NCI-H2196 treated with DMSO at 0.1 percent for 48 hours (cell line): Measurements from ENCODE around the gene AGBL5.
A peak's percentile ranks its signal among the peaks of the same experiment; 100 is the strongest.

Experiments used
- DNase-seq: peaks from one replicate; lab custom pipeline; 2025; ENCODE audit not compliant: unreplicated experiment; lab: John Stamatoyannopoulos, UW

Gene AGBL5, protein sequence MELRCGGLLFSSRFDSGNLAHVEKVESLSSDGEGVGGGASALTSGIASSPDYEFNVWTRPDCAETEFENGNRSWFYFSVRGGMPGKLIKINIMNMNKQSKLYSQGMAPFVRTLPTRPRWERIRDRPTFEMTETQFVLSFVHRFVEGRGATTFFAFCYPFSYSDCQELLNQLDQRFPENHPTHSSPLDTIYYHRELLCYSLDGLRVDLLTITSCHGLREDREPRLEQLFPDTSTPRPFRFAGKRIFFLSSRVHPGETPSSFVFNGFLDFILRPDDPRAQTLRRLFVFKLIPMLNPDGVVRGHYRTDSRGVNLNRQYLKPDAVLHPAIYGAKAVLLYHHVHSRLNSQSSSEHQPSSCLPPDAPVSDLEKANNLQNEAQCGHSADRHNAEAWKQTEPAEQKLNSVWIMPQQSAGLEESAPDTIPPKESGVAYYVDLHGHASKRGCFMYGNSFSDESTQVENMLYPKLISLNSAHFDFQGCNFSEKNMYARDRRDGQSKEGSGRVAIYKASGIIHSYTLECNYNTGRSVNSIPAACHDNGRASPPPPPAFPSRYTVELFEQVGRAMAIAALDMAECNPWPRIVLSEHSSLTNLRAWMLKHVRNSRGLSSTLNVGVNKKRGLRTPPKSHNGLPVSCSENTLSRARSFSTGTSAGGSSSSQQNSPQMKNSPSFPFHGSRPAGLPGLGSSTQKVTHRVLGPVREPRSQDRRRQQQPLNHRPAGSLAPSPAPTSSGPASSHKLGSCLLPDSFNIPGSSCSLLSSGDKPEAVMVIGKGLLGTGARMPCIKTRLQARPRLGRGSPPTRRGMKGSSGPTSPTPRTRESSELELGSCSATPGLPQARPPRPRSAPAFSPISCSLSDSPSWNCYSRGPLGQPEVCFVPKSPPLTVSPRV

DNA sequence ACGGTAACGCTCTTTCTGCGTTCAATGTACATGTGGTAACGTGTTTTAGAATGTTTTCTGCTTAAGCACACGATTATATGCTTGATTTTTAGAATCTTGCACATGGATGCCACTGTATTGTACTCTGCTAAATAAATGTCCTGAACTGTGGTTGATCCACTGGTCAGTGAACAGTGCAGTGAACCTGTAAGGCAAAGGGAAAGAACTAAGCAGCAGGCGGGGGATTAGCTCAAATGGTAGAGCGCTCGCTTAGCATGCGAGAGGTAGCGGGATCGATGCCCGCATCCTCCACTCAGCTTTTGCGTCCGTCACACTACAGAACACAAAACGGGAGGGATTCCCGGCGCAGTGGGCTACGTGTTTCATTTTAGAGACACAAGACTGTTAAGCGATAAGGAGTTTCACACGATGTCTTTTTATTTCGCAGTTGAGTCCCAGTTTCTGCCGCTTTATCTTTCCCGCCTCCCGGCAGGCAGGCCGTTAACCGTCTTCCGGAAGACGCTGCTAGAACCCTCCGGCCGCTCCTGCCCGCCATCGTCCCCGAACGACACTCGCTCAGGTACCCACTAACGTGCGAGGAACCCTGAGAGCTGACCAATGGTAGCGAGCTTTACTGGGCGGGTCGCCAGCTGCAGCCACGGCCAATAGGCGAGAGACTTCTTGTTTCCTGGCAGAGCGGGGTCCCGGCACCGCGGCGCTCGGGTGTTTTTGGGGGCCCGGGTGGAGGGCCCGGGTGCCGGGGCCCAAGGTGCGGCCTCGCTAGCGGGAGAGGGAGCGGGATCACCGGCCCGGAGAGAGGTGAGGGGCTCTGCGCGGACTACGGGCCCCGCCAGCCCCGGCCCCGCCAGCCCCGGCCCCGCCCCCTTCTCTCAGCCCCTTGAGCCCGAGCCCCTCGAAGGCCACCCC is at the start of gene AGBL5:
Gene AGBL5 (plus strand): TSS at position 673 of the 906 bp plus-strand sequence. CDS start 1,291 bp downstream, outside the sequence.
- DNase-seq = peak; percentile 80

DNA sequence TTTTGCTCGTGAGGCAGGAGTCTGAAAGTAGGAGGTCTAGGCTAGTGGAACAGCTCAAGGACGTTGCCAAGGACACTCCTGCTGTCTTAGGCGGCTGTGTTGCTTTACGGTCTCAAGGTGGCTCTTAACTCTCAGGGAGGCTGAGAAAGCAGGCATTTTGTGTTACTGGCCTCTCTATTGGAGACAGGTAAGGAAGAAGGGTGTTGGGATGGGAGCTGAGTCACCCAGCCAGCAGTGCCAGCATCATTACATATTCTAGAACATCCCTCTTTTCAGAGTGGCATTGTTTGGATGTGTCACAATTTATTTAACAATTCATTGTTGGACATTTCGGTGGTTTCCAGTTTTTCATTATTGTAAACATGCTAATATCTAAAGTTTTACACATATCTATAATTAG is 49.5 kb upstream of the AGBL5 start:
- DNase-seq = no peak

DNA sequence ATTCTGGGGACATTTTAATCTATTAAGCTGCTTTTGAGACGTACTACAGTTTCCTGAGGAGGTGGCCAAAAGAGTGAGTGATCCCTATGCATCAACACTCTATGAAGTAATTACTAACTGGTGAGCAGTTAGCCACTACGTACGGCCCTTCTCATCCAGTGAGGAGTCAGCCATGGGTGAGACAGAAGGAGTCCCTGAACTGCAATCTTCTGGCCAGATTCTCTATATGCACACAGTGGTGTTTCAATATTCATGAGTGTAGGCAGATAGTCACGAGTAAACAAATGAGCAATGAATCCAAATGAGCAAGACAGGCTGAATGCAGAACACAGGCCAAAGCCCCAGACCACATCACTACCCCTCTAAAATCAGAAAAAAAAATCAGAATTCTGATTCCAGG is 48.5 kb upstream of the AGBL5 start:
- no peak for DNase-seq

DNA sequence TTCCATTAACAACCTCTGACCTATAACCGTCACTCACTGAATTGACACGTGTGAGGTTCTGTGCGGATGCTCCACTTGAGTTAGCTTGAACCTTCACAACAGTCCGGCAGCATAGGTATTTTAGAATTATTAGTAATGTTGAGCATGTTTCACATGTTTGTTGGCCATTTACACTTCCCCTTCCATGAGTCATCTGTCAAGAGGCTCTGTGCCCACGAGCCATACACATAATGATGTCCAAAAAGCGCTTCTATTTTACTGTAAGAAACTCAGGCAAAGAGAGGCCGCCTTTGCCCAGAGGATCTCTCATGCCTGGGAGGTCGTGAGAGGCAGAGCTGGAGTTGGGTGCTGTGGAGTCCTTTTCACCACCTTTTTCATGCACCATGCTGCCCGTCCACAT is 47.6 kb upstream of the AGBL5 start:
- no peak for DNase-seq

DNA sequence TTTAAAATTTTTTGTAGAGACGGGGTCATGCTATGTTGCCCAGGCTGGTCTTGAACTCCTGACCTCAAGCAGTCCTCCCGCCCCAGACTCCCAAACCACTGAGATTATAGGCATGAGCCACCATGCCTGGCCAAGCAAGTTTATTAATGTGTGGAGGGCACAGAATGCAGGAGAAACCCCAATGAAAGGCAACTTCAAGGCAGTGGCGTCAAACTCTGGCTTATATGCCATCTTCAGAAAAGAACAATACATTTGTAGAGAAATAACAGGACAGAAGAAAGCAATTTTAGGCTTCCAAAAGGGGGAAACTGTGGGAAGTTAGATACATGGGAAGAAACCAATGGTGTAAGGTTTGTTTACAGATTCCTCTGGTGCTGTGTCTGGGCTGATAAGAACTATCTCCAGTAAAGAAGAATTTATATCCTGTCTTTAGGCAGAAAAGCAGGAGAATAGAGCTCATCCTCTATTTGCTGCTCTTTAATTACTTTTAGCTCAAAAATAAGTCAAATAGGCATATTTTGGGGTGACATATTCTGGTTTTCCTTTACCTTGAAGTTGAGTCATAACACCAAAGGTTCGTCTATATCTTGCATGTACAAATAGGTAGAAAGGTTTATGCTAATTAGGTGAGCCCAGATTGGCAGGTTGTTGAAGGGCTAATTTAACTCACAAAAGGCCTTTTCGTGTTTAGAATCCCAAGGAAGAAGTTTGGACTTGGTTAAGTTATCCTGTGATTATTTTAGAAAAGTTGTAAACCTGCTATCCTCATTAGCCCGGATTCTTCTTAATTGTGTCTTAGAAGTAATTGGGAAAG is 44.7 kb upstream of the AGBL5 start:
- DNase-seq = no peak

DNA sequence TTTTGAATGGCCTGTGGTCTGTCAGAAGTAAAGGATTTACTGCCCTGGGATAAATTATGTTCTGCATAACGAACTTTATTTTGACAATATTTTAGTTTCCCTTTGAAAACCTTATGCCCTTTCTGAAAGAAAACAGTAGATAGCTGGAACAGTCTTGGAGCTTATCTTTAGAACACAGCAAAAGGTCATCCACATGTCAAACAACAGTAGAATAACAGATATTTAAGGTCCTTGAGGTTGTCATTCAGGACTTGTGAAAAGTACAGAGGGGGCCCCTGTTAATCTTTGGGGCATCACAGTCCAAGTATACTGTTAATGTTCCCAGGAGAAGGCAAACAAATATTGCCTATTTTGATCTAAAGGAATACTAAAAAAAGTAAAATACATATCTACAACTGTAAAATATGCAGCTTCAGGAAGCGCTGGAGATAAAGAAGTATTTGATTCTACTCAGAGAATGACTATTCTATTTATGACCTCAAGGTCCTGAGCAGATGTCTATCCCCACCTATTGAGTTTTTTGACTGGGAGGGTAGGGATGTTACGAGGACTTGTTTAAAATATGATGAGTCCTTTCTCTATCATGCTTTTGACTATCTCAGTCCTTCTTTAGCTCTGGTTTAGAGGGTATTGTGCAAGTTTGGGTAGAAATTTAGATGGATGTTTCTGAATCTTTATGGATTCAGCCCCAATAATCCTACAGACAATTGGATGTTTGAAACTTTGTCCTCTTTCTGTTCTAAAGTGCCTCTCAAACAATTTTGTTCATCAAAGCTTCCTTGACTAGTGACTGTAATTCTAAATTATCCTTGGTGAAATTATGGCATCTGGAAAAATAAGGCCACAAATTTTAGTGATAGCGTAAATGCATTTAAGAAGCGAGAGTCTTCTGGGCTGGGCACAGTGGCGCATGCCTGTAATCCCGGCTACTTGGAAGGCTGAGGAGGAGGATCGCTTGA is 43.8 kb upstream of the AGBL5 start:
- DNase-seq = no peak

DNA sequence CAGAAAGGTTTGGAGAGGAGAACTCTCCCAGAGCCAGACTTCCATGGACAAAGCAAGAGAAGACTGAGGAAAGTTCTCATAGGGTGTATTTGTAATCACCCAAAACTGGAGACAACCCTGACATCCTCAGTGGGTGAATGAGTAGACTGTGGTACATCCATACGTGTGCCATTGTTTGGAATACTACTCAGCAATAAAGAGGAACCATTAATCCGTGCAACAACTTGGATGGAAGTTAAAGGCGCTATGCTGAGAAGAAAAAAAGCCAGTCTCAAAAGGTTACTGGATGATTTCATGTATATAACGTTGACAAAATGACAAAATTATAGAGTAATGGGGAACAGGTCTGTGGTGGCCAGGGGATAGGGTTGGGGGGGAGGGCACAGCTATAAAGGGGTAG is 42.8 kb upstream of the AGBL5 start:
- no peak for DNase-seq

DNA sequence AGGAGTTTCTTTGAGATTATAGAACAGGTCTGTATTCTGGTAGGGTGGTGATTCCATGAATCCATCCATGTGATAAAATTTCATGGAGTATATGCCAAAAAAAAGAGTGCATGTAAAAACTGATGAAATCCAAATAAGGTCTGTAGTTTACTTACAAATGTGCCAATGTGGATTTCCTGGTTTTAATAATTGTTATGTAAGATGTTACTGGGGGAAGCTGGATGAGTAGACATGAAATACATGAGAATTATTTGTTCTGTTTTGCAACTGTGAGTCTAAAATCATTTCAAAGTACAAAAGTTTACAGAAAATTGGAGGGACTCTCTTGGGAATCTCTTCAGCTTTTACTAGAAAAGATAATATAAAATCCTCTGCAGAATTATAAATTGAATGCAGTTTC is 42.4 kb upstream of the AGBL5 start:
- no peak for DNase-seq

DNA sequence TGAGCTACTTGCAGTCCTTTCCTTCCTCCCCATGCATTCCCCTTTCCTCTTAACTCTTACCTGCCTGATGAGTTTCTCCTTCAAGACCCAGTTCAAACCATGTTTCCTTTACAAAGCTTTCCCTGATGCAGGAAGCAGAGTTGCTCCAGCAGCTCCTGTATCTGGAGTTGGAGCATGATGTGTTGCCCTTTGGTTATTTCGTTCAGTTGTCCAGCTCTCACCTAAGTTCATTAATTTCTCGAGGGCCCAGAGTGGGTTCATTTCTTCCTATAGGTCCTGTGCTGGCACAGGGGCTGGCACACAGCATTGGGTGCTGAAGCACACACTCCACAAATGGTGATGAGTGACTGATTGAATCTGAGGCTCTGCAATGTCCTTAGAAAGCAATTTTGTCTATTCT is 41.8 kb upstream of the AGBL5 start:
- no peak for DNase-seq

DNA sequence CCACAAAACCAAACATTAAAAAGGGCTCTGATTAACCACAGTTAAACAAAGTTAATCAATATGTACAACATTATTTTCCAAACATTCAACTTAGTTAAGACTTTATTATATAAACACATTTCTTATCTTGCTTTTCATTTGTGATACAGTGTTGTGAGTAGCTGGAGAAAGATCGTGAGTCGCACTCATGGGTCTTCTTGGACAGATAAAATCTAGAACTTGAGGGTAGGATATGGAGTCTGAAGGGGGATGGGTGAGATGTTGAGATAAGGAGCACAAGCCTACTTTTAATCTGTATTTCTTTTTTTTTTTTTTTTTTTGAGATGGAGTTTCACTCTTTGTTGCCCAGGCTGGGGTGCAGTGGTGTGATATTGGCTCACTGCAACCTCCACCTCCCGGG is 41.3 kb upstream of the AGBL5 start:
- no peak for DNase-seq

DNA sequence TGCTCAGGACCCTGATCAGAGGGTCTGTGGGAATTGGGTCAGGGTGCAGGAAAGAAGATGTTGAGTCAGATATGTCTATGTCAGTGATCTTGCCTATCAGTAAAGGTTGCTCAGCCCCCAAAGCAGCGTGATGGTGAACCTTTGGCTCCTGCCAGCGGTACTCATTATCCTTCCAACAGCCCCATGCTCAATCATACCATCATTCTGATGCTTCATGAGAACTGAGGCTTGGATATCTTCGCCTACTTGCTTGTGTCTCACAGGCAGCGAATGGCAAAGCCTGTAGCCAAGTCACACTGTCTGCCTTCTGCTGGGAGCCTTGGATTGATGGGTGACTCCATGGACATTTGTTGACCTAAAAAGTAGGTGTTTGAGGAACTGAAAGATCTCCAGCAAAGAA is 37.7 kb upstream of the AGBL5 start:
- DNase-seq = no peak

DNA sequence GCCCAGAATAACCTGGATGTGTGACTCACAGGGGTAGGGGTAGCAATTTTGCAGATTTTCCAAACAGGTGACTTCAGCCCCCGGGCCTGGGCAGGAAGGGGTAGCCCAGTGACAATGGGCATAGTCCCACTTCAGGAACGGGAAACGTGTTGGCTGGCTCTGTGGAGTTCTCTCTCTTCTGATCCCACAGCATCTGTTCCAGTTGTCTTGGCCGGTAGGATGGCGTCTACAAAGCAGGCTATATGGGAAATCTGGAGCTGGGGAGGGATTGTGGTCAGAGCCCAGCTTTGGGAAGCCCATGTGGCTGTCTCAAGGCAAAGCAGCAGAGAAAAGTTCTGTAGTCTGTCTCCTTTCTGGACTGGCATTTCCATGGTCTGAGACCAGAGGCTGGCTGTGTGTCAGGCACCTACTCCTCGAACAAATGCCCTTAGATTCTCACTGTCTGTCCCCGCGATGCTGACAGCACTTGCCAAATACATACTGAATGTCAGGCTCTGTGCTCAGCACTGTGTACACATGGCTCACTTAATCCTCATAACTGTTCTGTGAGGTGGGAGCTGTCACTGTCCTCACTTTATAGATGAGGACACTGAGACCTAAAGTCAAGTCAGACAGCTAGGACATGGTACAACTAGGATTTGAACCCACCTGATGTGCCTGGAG is 36.6 kb upstream of the AGBL5 start:
- DNase-seq = no peak

DNA sequence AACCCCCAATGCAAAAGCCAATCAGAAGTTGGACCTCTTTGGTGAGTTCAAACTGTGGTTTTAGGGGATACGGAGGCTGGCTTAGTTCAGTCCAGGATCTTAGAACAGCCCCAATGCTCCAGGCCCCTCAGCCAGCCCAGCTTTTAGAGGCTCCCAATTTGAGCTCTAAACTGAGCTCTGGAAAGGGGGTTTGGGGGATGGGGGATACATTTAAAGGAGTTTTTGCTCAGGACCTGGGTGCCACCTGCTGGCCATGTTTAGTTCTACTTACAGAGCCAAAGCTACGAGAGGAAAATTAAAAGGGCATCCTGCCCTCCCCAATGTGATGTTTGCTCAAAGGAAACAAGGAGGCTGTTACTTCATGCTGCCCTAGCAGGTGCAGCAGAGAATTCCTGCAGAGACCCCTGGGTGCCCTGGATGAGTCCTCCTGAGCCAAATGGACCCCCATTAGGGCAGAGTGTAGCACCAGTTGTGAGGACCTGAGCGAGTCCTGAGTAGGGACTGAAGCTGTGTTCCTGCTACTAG is 34.6 kb upstream of the AGBL5 start:
- peak; percentile 33 for DNase-seq

DNA sequence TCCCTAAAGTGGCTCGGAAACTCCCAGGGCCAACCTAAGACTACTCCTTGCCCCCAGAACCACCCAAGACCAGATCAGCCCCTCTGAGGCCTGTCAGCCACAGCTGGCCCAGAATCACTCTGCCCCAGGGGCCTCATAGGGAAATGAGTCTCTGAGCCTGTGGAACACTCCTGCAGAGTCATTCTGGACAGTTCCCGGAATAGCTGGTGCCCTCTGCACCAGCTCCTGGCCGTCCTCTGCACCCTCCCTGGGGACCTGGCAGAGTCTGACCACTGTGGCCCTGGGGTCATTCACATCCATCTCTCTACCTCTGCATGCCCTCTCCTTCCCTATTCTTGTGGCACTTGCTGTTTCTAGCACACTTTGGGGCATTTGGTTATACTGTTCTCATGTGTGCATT is 33.3 kb upstream of the AGBL5 start:
- DNase-seq = no peak

DNA sequence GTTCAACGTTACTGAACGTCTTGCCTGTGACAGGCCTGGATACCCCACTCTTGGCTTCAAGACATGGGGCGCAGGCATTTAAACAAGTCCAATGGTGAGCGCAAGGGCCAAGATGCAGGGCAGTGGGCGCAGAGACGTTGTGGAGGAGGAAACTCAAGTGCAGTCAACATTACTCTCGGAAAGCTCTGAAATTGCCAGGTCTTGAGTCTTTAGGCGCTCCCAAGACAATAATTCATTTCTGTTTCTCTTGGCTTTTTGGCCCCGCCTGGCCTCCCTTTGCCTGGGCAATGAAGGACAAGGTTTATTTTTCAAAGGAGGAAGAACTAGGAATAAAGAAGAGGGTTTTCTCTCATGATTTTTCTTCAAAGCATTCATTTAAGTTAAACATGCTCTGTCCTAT is 32.0 kb upstream of the AGBL5 start:
- DNase-seq = no peak

DNA sequence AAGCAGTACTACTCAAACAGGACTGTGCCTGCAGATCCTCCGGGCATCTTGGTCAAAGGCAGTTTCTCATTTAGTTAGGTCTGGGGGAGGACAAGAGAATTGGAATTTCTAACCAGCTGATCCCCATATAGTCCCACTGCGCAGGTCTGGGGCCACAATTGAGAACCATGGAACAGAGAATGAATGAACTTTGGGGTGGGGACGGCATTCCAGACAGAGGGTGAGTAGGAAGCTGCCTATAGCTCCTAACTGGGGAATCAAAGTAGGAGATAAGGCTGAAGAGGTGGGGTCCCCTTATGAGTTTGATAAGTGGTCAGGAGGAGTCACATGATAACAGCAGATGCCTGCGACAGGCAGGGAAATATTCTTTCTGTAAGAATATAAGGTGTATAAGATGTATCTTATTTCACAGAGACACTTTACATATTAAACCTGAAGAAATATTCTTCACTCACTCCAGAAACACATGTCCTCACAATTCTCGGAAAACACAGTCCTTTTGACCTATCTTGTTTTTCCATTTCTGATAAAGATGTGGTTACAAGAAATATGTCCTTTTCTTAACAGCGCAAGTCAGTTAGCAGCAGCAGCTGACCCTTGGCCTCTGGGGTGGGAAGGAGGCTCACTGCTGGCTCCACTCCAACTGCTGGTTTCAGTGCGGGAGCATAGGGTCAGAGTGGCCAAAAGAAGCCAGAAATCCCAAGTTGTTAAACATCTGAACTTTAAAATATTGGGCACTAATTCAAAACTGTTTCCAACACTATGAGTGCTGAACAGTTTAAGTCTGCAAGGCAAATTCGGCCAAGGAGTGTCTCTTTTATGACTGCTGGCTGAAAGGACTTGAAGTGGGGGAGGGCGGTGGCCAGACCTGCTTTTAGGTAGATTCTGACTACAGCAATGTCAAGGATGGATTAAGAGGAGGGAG is 31.3 kb upstream of the AGBL5 start:
- DNase-seq = no peak

DNA sequence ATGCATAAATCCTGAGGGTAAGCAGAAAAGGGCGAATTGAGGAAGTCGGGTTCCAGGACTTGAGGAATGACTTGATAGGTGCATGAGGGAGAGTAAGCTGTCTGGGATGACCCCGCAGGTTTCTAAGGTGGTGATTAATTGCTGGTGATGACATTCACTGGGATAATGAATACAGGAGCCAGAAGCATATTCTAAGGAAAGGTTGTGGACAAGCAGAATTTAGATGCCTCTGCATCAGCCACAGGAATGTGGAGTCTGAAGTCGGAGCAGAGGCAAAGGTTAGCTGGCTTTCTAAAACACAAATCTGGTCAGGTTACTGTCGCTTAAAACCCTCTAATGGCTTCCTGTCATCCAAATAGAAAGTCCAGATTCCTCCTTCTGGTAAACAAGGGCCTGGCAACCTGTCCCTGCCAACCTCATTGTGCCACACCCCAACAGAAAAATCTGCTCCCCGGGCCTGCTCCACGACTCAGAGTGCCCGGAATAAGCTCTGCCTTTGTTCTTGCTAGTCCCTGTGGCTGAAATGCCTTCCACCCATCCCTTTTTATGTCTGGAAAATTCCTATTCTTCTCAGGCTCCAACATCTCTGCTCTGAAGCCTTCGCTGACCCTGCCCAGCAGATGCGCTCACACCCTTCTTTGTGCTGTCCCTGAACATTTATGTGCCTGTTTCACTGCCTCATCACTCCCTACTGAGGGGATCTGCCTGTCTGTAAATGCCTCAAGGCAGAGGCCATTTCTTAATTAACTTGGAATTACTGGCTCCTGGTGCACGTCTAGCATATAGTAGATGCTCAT is 30.0 kb upstream of the AGBL5 start:
- DNase-seq = no peak
